Loucy (cell line): ENCODE results near the gene GPR150.
A peak's percentile ranks its signal among the peaks of the same experiment; 100 is the strongest.

Source experiments
- H2AFZ ChIP-seq: fragments of 200-600 bp; sonication (generic); 2 replicates; pipeline ENCODE4 v1.6.0; 2016; ENCODE audit warnings: antibody characterized with exemption, mild to moderate bottlenecking, low read length, moderate library complexity
- H3F3A ChIP-seq: fragments of 200-600 bp; 2 replicates; pipeline ENCODE4 v1.6.0; 2016; ENCODE audit warnings: antibody characterized with exemption, low read depth, mild to moderate bottlenecking
- H3K27me3 ChIP-seq: fragments of 200-600 bp; sonication (generic); 2 replicates; pipeline ENCODE4 v1.6.1; 2014; ENCODE audit warnings: low read length, mild to moderate bottlenecking; ENCODE audit not compliant: insufficient read depth, poor library complexity, severe bottlenecking
- H3K36me3 ChIP-seq: fragments of 200-600 bp; sonication (generic); 2 replicates; pipeline ENCODE4 v1.6.1; 2016; ENCODE audit warnings: low read length; ENCODE audit not compliant: insufficient read depth
- H3K4me1 ChIP-seq: fragments of 200-600 bp; sonication (generic); 2 replicates; pipeline ENCODE4 v1.5.1; 2014; ENCODE audit warnings: low read length, mild to moderate bottlenecking; ENCODE audit not compliant: insufficient read depth, poor library complexity, severe bottlenecking
- H3K4me2 ChIP-seq: fragments of 200-600 bp; sonication (generic); 2 replicates; pipeline ENCODE4 v1.6.0; 2014; ENCODE audit warnings: antibody characterized with exemption, low read length, low read depth, mild to moderate bottlenecking; ENCODE audit not compliant: poor library complexity, severe bottlenecking
- H3K4me3 ChIP-seq: fragments of 200-600 bp; sonication (generic); 2 replicates; pipeline ENCODE4 v1.5.1; 2014; ENCODE audit warnings: low read length, mild to moderate bottlenecking, mixed read lengths; ENCODE audit not compliant: poor library complexity, severe bottlenecking
- H3K79me2 ChIP-seq: fragments of 200-600 bp; sonication (generic); 2 replicates; pipeline ENCODE4 v1.6.1; 2014; ENCODE audit warnings: low read length; ENCODE audit not compliant: insufficient read depth
- H3K9ac ChIP-seq: fragments of 200-600 bp; sonication (generic); 2 replicates; pipeline ENCODE4 v1.6.0; 2014; ENCODE audit warnings: mild to moderate bottlenecking, low read depth, low read length, moderate library complexity; ENCODE audit not compliant: poor library complexity, severe bottlenecking
- H3K9me2 ChIP-seq: fragments of 200-600 bp; sonication (generic); replicated peaks from 2 replicates; pipeline ENCODE4 v1.6.1; 2016; ENCODE audit warnings: low read depth, low read length, mixed read lengths
- H3K9me3 ChIP-seq: fragments of 200-600 bp; sonication (generic); 2 replicates; pipeline ENCODE4 v1.6.1; 2014; ENCODE audit warnings: mild to moderate bottlenecking, antibody characterized with exemption, low read length, low read depth; ENCODE audit not compliant: insufficient read depth
- H4K20me1 ChIP-seq: fragments of 200-600 bp; sonication (generic); 2 replicates; pipeline ENCODE4 v1.6.0; 2014; ENCODE audit warnings: antibody characterized with exemption, low read length, mild to moderate bottlenecking; ENCODE audit not compliant: insufficient read depth, poor library complexity, severe bottlenecking
- CTCF ChIP-seq: fragments of 200-600 bp; sonication (generic); conservative IDR thresholded peaks from 2 replicates; pipeline ENCODE4 v1.5.1; 2014; ENCODE audit warnings: mild to moderate bottlenecking, antibody characterized with exemption, low read length
- EZH2phosphoT487 ChIP-seq: fragments of 200-600 bp; IDR thresholded peaks from 2 replicates; pipeline ENCODE4 v1.6.1; 2018; ENCODE audit warnings: antibody characterized with exemption, mild to moderate bottlenecking, moderate library complexity, borderline replicate concordance

Gene GPR150

GRCh38 chr5:95619514-95620029 lies 315 bp upstream of the GPR150 start:
- Histone ChIP-seq H3K9ac (peak overlapping the region; percentile 93), H3K4me3 (peak overlapping the region; percentile 78), H3K4me2 (peak overlapping the region; percentile 92), H3K27me3 (no peaks in the 10 kb centered on the region), H3K9me3 (no peaks in the 10 kb centered on the region), H3K36me3 (no peaks in the 10 kb centered on the region), H3F3A (peaks cover 16% of the 10 kb centered on the region), H3K4me1 (peaks cover 61% of the 10 kb centered on the region), H3K9me2 (no peaks in the 10 kb centered on the region), H3K79me2 (peaks cover 36% of the 10 kb centered on the region), H2AFZ (peak overlapping the region; percentile 75), H4K20me1 (no peaks in the 10 kb centered on the region)
- TF ChIP-seq CTCF = no peak

GRCh38 chr5:95620870-95621838 lies 1.3 kb downstream of the GPR150 start:
- H3K9ac ChIP-seq = peak overlapping the region; percentile 86
- peaks cover 16% of the 10 kb centered on the region for H3F3A ChIP-seq

GRCh38 chr5:95621839-95622629 lies 2.1 kb downstream of the GPR150 start:
- no peaks in the 10 kb centered on the region for H3K27me3 ChIP-seq
- no peak; the same call in 1 of the 2 replicates for TF ChIP-seq EZH2phosphoT487
- no peaks in the 10 kb centered on the region for H4K20me1 ChIP-seq
- peak overlapping the region; percentile 78 for H3K4me3 ChIP-seq
- peak overlapping the region; percentile 44; the same call in 1 of the 2 replicates for H2AFZ ChIP-seq
- H3K9ac ChIP-seq = peak overlapping the region; percentile 86
- no peaks in the 10 kb centered on the region for H3K9me3 ChIP-seq
- H3F3A ChIP-seq = peaks cover 16% of the 10 kb centered on the region
- H3K9me2 ChIP-seq = no peaks in the 10 kb centered on the region
- H3K79me2 ChIP-seq = peaks cover 27% of the 10 kb centered on the region
- H3K36me3 ChIP-seq = no peaks in the 10 kb centered on the region
- H3K4me1 ChIP-seq = peaks cover 59% of the 10 kb centered on the region
- peak overlapping the region; percentile 91 for H3K4me2 ChIP-seq

More at GRCh38 chr5:95620870-95621838, 1.3 kb downstream of the GPR150 start:
- Histone ChIP-seq H4K20me1 (no peaks in the 10 kb centered on the region), H3K27me3 (no peaks in the 10 kb centered on the region), H3K79me2 (peaks cover 32% of the 10 kb centered on the region), H2AFZ (peak overlapping the region; percentile 44), H3K9me3 (no peaks in the 10 kb centered on the region), H3K4me1 (peaks cover 67% of the 10 kb centered on the region), H3K36me3 (no peaks in the 10 kb centered on the region), H3K9me2 (no peaks in the 10 kb centered on the region), H3K4me3 (peak overlapping the region; percentile 78), H3K4me2 (peak overlapping the region; percentile 91)
- TF ChIP-seq CTCF (peak; percentile 24; the same call in 1 of the 2 replicates), EZH2phosphoT487 (no peak)
